Middle frontal gyrus (tissue), 1 donor: ENCODE results near the gene SELENOP.
"Not testable (repeated sequence)": the region's sequence is repeated elsewhere in the genome, so short reads cannot be mapped to it uniquely, and the experiment has no call there.

ENCODE experiments used
- DNase-seq: peaks from one replicate; pipeline ENCODE4 v3.0.0-alpha.2; 2015; ENCODE audit warnings: low spot score; ENCODE audit errors: extremely low spot score

Gene SELENOP

DNA sequence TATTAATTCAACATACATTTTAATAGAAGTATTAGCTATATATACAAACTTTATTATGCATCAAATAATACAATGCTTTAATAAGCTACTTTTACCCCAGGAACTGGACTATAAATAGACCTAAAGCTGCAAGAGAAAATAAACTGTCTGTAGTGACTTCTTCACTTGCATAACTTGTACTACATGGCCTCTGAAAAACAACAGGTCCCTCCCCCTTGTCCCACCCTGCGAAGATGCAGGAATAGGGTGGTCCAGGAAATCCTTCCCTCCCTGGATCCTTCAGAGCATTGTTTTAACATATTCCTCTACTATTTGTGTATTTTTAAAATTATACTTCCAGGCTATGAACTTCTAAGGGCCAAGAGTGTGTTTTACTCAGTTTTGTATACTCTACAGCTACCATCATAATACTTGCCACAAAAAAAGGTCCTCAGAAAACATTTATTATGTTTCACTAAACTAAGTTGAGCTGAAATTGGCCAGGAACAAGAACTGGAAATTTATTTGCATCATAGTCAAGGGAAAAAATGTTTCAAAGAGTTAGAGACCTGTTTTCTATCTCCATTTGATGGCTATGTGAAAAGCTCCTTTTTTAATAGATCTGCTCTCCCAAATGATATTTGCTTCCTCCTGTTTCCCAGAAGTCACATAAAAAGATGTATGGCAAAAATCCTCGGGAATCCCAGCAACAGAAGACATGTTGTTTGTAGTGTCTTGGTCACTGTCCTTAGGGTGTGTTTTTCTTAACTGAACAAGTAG, 15.2 kb upstream of the SELENOP start:
- DNase-seq, result no peak

DNA sequence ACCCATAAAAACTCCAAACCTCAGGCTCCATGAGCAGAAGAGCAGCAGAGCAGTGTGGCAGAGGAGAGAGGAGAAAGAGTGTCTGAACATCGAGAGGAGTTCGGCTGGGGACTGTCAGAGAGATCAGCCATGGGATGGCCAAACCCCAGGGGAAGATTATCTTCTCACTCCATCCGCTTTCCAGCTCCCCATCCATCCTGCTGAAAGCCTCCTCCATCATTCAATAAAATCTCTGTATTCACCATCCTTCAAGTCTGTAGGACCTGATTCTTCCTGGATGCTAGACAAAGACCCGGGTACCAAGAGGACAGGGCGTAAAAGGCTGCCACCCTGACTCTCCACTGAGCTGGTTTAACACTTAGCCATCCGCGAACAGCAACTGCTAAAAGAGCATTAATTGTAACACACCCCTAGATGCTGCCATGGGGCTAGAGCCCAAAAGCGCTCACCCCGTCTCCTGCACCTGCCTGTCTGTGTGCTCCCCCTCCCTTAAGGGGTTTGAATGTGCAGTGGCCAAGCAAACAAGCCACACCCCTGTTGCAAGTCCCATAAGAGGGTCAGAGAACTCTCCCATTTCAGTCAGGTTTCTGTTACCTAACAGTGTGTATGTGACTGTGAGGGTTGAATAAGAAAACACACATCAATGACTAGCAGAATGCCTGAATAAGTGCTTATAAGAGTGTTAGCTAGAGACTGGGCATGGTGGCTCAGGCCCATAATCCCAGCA, 13.9 kb upstream of the SELENOP start:
- no peak for DNase-seq

DNA sequence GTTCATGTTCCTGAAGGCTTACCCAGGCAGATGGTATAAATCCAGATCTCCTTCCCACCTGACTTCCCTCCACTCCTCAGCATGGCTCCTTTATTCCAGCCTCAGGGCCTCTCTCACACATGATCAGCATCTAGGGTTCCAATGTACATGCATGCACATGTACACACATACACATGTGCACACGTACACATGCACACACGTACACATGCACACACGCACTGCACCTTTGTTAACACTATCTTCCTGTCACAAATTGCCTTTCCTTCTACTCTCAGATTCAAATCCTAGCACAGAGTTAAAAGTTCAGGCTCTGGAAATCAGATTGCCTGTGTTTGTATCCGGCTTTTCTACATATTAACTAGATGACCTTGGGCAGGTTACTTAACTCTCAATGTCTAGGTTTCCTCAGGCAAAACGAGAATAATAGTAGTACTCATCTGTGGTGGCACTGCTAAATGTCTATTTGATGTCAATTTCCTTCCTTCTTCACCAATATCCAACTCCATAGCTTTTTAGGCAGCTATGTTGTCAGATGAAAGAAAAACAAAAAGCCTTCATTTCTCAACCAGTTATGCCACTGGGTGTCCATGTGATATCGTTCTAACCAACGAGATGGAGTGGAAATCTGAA, 12.8 kb upstream of the SELENOP start:
- no peak for DNase-seq

DNA sequence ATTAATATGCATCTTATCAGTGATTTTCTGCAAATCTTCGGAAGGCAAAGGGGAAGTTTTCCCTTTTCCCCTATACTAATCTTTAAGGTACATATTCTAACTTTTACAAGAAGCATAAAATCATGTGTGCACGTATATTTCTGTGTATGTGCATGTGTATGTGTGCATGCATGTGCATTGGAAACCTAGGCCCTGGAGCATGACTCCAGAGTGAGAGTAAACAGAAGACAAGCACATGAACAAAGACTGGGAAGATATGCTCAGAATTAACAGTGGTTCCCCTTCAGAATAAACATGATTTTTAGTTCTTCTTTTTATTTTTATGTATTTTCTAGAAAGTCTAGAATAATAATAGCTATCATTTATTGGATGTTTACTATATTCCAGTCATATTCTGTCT, 10.9 kb upstream of the SELENOP start:
- DNase-seq, result no peak

DNA sequence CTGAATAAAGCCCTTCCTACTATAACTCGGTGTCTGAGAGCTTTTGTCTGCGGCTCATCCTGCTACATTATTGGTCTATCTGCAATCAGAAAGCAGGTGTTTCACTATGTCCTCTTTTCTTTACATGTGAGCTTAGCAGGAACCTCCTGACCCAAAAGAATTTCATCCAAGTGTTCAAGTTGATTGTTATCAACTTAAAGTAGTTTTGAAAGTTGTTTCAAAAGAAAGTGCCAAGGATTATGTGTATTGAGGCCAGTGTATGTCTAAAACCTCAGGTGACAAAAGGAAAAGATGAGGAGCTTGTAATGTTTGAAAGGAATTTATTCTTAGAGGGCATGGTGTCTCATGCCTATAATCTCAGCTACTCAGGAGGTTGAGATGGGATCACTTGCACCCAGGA, 8.1 kb upstream of the SELENOP start:
- DNase-seq, result no peak

DNA sequence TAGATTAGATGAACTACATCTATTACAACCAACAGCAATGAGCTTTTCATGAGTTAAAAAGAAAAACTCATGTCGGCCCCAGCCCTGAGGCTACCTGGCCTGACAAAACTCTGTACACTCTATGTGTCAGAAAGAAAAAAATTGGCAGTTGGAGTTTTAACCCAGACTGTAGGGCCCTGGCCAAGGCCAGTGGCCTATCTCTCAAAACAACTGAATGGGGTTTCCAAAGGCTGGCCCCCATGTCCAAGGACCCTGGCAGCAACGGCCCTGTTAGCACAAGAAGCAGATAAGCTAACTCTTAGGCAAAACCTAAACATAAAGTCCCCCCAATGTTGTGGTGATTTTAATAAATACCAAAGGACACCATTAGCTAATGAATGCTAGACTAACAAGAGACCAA, 4.9 kb upstream of the SELENOP start:
- not testable (repeated sequence) for DNase-seq

DNA sequence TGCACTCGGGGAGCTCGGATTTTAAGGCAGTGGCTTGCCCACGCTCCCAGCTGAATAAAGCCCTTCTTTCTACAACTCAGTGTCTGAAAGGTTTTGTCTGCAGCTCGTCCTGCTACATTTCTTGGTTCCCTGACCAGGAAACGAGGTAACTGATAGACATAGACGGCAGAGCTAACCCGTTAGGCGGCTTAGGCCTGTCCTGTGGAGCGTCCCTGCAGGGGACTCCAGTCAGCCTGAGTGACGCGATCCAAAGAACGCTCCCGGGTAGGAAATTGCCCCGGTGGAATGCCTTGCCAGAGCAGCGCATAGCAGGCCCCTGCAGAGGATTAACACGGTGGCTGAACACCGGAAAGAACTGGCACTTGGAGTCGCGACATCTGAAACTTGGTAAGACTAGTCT, 1.8 kb upstream of the SELENOP start:
- DNase-seq, result no peak

DNA sequence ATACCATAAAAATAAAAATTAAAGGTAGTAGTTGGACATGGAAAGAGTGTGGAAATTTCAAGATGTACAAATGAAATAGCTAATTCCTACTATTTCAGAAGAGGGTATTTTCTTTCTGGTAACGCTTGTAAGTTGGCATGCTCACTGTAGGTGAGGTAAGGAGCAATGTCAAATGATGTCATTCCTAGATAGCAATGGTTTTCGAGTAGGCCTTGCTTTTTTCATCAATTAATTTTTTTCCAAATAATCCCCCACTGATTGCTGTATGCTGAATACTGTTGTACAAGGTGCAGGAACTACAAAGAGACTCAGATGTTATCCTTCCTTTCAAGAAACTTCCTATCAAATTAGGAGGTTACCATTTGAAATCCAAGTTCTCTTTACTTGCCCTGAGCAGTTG, 928 bp upstream of the SELENOP start:
- no peak for DNase-seq

DNA sequence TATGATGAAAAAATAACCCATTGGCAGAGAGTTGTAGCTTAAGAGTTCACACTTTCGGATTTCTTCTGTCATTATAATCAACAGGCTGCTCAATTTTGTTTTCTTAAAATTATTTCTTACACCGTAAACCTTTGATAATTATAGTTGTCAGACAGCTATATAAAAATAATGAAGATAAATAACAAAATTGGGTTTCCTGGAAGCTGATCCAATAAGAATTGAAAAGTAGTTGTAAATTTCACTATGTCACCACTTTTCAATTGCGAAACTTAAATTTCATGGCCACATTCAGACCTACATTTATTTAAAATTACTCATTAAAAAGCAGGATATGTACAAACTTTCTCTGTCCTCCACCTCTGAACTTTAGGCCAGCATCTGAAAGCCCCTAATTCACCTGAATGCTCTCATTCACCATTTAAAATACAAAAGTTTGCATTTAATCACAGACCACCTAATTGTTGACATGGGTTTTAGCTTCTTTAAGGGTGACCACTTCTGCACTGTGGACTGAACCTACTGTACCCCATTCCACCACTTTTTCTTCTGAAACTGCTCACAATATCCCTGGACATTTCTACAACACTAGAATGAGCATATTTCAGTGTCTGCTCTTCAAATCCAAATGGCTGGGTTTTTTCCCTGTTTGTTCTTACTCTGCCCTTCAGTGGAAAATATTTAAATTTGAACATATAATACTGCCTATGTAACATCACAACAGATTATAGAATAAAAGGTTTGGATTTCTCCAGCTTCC, 680 bp downstream of the SELENOP start:
- DNase-seq, result no peak

DNA sequence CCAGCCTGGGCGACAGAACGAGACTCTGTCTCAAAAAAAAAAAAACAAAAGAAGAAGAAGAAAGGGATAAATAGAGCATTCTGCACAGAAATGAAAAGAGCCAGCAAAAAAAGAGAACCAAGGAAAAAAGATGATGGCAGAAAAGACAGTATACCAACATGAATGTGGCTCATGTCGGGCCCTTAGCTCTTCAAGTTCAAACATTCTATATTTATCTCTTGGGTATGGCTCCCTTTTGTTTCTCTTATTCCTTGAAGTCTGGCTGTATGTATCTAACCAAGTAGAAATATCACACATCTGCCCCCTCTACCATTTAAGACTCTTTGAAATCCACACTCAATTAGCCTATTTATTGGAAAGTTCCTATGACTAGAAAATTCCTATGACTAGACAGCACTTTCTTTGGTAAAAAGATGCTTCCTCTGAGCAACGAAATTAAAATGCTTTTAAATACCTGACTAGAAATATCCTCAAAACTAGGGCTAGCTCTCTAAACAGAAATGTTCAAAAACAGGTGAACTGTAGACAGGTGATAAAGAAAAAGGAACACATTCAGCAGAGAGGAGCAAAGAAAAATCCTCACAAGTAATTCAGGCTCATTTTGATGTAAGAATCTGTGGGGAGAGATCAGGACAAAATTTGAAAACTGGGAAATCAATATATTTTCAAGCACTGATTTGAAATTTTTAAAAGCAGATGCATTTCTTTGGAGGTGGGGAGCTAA, 2.6 kb downstream of the SELENOP start:
- DNase-seq, result no peak

DNA sequence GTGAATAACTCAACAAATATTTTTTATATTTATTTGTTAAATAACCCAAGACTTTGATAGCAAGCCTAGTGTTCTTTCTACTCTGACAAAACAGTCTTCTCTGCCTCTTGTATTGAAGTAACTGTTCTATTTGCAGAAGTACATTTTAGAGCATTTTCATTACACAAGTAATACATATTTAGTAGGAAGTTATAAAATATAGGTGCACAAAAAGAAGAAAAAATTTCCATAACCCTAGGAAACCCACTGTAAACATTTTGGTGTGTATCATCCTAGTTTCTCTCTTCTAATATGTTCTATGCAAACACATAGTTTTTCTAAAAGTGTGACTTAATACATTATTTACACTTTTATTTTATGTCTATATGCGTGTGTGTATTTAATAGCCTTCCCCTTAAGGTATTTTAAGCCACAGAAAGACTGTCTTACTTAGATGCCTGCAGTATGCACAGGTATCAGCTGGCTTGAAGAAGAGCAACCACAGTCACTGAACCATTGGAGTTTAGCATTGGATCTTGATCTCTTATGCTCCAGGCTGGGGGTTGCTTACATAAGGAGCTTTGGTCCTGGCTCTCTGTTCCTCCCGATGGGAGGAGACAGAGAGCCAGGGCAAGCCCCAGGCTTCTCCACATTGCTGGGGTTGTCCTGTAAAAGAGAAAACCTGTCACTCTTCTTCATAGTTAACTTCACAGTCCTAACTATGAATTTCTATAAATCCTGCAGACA, 3.8 kb downstream of the SELENOP start:
- DNase-seq, result no peak

DNA sequence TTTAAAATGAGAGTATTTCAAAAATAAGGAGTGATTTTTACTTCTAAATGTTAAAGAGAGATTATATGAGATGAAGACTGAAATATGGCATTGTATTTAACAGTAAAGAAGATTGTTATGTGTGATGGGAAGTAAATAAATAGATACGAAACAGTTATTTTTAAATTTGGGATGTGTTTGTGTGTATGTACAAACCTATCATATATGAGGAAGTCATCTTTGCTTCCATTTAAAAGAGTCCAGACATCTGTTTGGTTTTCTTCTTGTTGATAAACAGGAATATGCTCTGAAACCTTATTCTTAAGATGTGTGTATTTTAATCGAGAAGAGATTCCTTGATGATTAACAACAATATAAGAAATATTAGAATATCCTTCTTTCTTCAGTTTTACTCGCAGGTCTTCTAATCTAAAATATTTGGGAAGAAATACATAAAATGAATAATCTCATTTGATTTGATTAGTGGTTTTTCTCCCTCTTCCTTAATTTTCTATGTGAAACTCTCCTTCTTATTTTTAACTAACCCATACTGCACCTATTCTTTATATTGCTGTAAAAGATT, 4.9 kb downstream of the SELENOP start:
- no peak for DNase-seq

DNA sequence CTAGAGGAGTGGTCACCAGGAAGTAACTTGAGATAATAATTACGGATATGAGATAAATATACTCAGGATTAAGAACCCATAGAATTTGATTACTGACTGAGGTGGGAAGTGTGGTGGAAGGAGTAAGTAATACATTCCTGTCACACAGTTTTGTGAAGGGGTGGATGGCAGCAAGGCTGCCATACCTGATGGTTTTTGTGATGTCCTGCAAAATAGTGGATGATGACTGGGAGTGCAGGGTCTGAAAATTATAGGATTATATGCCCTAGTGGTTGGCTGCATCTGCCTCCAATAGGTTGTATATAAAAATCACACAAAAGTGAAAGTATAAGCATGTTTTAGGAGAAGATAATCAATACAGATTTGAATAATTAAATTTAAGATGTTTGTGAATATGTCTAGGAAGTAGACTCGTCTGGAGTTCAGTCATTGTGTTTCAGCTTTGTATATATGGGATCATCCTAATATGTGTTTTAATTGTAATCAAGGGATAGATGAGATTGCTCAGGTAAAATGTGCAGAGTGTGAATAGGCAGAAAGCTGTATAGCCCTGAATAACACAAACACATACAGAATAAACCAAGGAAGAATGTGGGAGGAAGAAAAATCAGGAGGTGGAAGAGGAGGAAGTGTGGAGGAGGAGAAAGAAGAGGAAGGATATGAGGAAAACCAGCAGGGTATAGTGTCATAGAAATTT, 5.5 kb downstream of the SELENOP start:
- no peak for DNase-seq

DNA sequence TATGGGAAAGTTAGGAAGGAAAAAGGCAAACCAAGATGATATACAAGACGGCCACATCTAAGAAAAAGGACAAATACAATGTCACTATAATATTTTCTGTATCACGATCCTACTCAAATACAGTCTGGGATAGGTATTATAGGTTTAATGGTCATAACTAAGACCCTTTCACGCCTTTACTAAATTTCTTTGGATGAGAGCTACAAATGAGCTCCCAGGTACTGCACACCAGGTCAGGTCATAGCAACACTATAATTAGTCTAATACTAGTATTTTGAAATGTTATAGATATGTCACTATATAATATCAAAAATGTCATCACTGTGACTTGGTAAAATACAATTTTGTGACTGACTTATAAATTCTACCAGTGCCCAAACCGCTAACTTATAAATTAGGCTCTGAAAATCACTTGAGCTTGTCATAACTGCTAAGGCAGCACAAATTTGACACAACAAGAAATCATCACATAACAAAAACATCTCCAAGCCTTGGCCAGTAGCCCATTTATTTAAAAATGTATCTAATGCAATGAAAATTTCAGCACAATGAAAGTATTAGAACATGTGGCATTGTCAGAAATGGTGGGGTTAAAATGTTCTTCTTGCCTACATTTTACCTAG, 6.9 kb downstream of the SELENOP start:
- DNase-seq, result no peak

DNA sequence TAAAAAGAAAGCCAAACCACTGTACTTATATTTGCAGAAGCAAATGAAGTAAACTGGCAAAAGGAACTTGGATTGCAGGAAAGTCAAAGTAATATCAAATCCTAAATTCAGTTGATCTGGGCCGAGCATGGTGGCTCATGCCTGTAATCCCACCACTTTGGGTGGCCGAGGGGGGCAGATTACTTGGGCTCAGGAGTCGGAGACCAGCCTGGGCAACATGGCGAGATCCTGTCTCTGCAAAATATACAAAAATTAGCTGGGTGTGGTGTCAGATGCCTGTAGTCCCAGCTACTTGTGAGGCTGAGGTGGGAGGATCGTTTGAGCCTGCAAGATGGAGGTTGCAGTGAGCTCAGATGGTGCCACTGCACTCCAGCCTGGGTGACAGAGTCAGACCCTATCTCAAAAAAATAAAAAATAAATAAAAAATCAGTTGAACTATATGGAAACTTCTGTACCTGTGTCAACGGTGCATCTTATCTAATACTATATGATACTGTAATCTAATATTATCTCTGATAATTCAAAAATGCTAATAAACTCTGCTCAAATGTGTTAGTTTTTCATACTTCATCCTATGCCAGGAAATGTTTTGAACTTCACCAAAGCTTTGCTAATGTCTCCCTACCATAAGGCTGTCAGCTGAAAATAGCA, 10.1 kb downstream of the SELENOP start:
- no peak for DNase-seq

DNA sequence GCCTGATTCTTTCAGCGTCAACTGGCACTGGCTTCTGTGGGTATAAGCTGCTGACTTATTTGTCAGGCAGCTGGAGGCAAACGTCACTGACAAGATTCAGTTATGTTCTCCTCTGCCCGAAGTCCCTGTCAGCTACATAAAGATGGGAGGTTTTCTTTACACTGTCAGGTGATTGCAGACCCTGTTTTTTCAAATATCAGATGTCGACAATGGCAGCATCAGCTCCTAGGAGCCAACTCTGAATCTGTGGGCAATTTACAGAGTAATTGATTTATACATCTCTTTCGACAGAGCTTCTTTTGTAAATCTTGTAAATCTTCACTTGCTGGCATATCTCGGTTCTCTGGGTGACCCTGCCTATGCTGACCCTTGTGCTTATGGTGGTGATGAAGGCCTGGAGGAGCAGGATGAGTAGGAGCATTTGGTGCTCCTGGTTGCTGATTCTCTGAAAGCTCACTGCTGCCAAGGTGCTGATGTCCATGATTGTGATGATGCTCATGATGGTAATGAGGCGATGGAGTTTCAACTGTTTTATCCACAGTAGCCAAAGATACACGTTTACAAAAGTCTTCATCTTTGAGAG, 10.9 kb downstream of the SELENOP start:
- DNase-seq, result no peak

DNA sequence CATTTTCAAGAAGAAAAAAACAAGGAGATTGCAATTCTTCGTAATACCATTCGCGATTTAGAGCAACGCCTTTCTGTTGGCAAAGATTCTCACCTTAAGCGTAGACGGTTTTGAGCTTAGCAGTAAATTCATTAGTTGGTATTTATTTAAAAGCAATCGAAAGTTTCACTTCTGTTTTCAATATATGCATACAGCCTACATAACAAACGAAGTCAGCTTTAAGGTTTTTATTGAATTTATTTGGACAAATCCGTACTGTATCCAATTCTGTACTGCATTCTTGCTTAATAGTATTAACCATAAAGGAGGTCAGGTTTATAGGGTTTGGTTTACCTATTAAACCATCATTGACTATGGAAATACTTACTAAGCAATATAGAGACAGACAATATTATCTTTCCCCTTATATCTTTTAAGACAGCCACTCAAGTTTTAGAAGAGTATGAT, 12.0 kb downstream of the SELENOP start:
- no peak for DNase-seq

DNA sequence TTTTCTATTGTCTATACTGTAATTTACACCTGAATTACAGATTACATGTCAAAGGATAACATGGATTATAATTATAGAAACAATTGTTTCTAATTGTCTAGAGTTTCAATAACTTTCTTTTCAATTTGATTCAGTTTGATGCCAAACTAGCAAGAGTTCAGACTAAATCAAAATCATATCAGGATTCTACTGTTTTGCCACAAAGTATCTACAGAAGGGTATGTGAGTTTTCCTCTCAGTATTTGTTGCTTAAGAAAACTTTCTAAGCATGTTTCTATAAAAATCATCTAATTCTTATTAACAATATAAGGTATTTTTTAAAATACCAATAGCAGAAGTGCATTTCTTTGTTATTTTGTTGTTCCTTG, 12.5 kb downstream of the SELENOP start:
- no peak for DNase-seq
